Prostate gland (tissue), 2 donors: ENCODE measurements around the gene HMGCS2. TPM values are rescaled to one million over a fixed set of nuclear protein-coding genes. Genes with fewer than 3 reads are reported as not detected.

ENCODE experiments used
- DNase-seq: peaks from one replicate; pipeline ENCODE4 v3.0.0-alpha.2; 2019; ENCODE audit warnings: low spot score
- H3K27ac ChIP-seq, 2 donors: fragments of 200-600 bp; sonication (generic); 2 replicates each; pipeline ENCODE4 v1.5.1; 2017 to 2019
- H3K27me3 ChIP-seq: fragments of 200-600 bp; sonication (generic); replicated peaks from 2 replicates; pipeline ENCODE4 v1.5.1; 2019; ENCODE audit not compliant: insufficient read depth
- H3K36me3 ChIP-seq, 2 donors: fragments of 200-600 bp; sonication (generic); 1 replicate in 1 of 2; 2 replicates in 1 of 2; pipeline versions ENCODE4 v1.5.1 to v1.8.1; 2017 to 2019
- H3K4me1 ChIP-seq: fragments of 200-600 bp; sonication (generic); replicated peaks from 2 replicates; pipeline ENCODE4 v1.5.1; 2019
- H3K4me3 ChIP-seq, 2 donors: fragments of 200-600 bp; sonication (generic); 2 replicates each; pipeline ENCODE4 v1.5.1; 2017 to 2019
- H3K9me3 ChIP-seq: fragments of 200-600 bp; sonication (generic); 2 replicates; pipeline ENCODE4 v1.5.1; 2017
- CTCF ChIP-seq, 4 experiments: fragments of 200-600 bp in 2 of 4; fragments of 450-650 bp in 2 of 4; sonication (generic) in 2 of 4; IDR thresholded peaks; 1 replicate in 3 of 4; 2 replicates in 1 of 4; pipeline ENCODE4 v1.5.1; 2016 to 2019; ENCODE audit warnings: antibody characterized with exemption in 4 of 4, mild to moderate bottlenecking in 2 of 4, moderate library complexity in 2 of 4
- POLR2A ChIP-seq: fragments of 450-650 bp; IDR thresholded peaks from one replicate; pipeline ENCODE4 v1.6.1; 2016; ENCODE audit warnings: antibody characterized with exemption, mild to moderate bottlenecking
- POLR2AphosphoS5 ChIP-seq: sonication (generic); formaldehyde crosslinking; IDR thresholded peaks from one replicate; pipeline ENCODE4 v1.6.1; 2017; ENCODE audit warnings: antibody characterized with exemption
- WGBS: methylation state at CpG from one replicate; pipeline ENCODE4 v1.1.5; 2018; 5-methylcytosine and 5-hydroxymethylcytosine counted together
- intact Hi-C: fragments of 100-400 bp; cut with DNase I; formaldehyde crosslinking; loops from one replicate; pipeline ENCODE4 v1.14.2; 2022
- total RNA-seq, 2 donors: library from RNA; depleted of rRNA; stranded (reverse); fragments of >200 nt; gene quantifications; one replicate each; pipeline ENCODE4 v1.1.0, GENCODE V29; 2016

HMGCS2 gene
- total RNA-seq, 2 donors from 2014 or later, result 4.6 to 21.5 TPM

GRCh38 chr1:119703666-119704450, 64.8 kb downstream of the HMGCS2 start:
- H3K36me3 ChIP-seq, result no peaks in the 10 kb centered on the region
- H3K4me1 ChIP-seq, result no peaks in the 10 kb centered on the region
- H3K9me3 ChIP-seq, result no peaks in the 10 kb centered on the region
- intact Hi-C loops, result no loop called here
- TF ChIP-seq CTCF (IDR thresholded peaks at IDR 0.05) (no peak), POLR2AphosphoS5 (no peak), POLR2A (no peak)
- no peaks in the 10 kb centered on the region for H3K27me3 ChIP-seq
- no peak for DNase-seq
- 58% methylated on average over 6 of the region's 6 CpGs for whole genome bisulfite sequencing
- no peak overlapping the region for H3K27ac ChIP-seq
- no peak overlapping the region for H3K4me3 ChIP-seq

DNA sequence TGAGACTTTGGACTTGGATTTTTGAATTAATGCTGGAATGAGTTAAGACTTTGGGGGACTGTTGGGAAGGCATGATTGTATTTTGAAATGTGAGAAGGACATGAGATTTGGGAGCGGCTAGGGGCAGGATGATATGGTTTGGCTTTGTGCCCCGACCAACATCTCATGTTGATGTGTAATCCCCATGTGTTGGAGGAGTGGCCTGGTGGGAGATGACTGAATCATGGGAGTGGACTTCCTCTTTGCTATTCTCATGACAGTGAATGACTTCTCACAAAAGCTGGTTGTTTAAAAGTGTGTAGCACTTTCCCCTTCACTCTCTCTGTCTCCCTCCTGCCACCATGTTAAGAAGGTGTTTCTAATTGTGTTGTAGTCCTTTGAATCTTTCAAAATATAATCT, 66.3 kb downstream of the HMGCS2 start:
- Histone ChIP-seq H3K9me3 (no peaks in the 10 kb centered on the region), H3K27ac (no peak overlapping the region), H3K4me1 (no peaks in the 10 kb centered on the region), H3K36me3 (no peaks in the 10 kb centered on the region), H3K27me3 (no peaks in the 10 kb centered on the region), H3K4me3 (no peak overlapping the region)
- 78% methylated on average over 2 of the region's 2 CpGs for WGBS
- TF ChIP-seq POLR2A, result no peak
- DNase-seq, result no peak
- intact Hi-C loops, result no loop called here

GRCh38 chr1:119701659-119702058, 67.0 kb downstream of the HMGCS2 start:
- intact Hi-C loops, result no loop called here
- Histone ChIP-seq H3K27me3 (no peaks in the 10 kb centered on the region), H3K27ac (no peak overlapping the region), H3K9me3 (no peaks in the 10 kb centered on the region), H3K4me3 (no peak overlapping the region), H3K4me1 (no peaks in the 10 kb centered on the region), H3K36me3 (no peaks in the 10 kb centered on the region)
- no peak for DNase-seq
- no peak for TF ChIP-seq POLR2AphosphoS5
- no peak for TF ChIP-seq CTCF (IDR thresholded peaks at IDR 0.05)
- TF ChIP-seq POLR2A, result no peak

DNA sequence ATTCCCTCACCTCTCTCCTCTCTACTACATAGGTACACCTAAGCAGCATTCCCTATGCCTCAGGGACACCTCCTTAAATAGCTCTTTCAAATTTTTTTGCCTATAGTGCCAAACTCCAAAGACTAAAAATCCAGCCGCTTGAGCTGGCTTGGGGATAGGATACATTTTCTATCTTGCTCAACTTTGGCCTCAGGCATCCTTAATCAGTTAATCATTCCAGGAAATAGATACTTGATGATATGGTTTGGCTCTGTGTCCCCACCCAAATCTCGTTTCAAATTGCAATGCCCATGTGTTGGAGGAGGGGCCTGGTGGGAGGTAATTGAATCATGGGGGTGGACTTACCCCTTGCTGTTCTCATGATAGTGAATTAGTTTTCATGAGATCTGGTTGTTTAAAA, 68.4 kb downstream of the HMGCS2 start:
- H3K4me3 ChIP-seq, result no peak overlapping the region
- no peaks in the 10 kb centered on the region for H3K9me3 ChIP-seq
- H3K27me3 ChIP-seq, result no peaks in the 10 kb centered on the region
- intact Hi-C loops, result no loop called here
- no peak overlapping the region for H3K27ac ChIP-seq
- DNase-seq, result no peak
- 67% methylated on average over 2 of the region's 2 CpGs for WGBS
- TF ChIP-seq CTCF (IDR thresholded peaks at IDR 0.05) (no peak), POLR2A (no peak), POLR2AphosphoS5 (no peak)
- H3K4me1 ChIP-seq, result no peaks in the 10 kb centered on the region
- no peaks in the 10 kb centered on the region for H3K36me3 ChIP-seq

Other genes starting within 250 kb of the HMGCS2 start
- gene ZNF697, start 120.6 kb downstream of the HMGCS2 start, total RNA-seq, result 10 to 100 TPM; 17.4 to 25.6 TPM
- 100 to 1,000 TPM; 185 to 307 TPM for gene PHGDH, start 57.0 kb downstream of the HMGCS2 start, total RNA-seq
- gene REG4, start 42.6 kb upstream of the HMGCS2 start, total RNA-seq, result 1 to 10 TPM in 1 of 2 donors, under 1 TPM in 1; 0.62 to 2.0 TPM
- gene ADAM30, start 127.6 kb upstream of the HMGCS2 start, total RNA-seq, result 1 to 10 TPM in 1 of 2 donors, not detected in 1; 2.0 TPM